GM12891 (cell line): Measurements from ENCODE around the gene FAM240A.

Experiments
- DNase-seq: peaks from one replicate; pipeline ENCODE4 v3.0.0; 2011; ENCODE audit warnings: low spot score; ENCODE audit not compliant: insufficient read length
- FAIRE-seq: peaks from 2 replicates; lab custom pipeline; 2011; peaks lifted over from hg19 to GRCh38; lab: Jason Lieb, UNC
- PAX5 ChIP-seq: IDR thresholded peaks from 2 replicates; pipeline ENCODE4 v1.6.1; 2011; ENCODE audit warnings: low read length, moderate library complexity, mild to moderate bottlenecking; ENCODE audit not compliant: insufficient read depth, severe bottlenecking
- POLR2A ChIP-seq: IDR thresholded peaks from 2 replicates; pipeline ENCODE4 v1.6.1; 2011; ENCODE audit warnings: low read depth, low read length, control low read depth
- POLR2AphosphoS5 ChIP-seq: IDR thresholded peaks from 2 replicates; pipeline ENCODE4 v1.6.1; 2011; ENCODE audit warnings: low read depth, low read length, control low read depth
- POU2F2 ChIP-seq: IDR thresholded peaks from 2 replicates; pipeline ENCODE4 v1.6.1; 2011; ENCODE audit warnings: low read depth, mild to moderate bottlenecking, control low read depth, low read length, moderate library complexity
- SPI1 ChIP-seq: IDR thresholded peaks from 2 replicates; pipeline ENCODE4 v1.6.1; 2011; ENCODE audit warnings: low read depth, low read length, control low read depth
- TAF1 ChIP-seq: IDR thresholded peaks from 2 replicates; pipeline ENCODE4 v1.6.1; 2011; ENCODE audit warnings: low read depth, low read length, control low read depth

The FAM240A gene

DNA sequence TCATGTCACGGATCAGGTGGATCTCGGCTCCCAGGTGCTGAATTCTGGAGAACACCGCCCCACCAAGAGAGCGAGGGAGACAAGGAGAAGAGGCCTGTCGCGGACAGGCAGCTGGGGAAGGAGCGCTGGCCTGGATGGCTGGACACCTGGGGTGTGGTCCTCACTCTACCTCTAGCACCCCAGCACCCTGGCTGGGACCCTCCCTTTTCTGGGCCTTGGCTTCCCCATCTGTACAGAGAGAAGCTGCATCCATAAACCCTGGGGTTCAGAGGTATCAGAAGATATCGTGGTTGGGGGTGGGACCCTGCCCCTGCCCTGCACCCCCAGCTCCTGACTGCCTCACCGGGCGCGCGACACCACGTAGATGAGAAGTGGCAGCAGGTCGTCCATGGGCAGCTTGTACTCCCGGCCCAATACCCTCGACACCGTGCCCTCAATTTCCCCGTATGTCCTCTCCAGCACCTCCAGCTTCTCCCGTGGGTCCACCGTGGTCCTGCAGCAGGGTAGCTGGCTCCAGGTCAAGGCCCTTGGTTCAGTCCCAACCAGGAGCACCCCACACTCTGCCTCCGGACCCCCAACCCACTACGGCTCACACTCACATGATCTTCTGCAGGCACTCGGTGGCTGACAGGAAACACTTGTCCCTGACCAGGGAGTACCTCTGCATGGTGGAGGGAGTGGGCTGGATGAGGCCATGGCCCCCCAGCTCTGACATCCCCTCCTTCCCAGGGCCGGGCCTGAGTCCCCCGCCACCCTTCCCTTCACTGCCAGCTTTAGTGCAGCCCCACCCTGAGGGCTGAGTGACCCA, 59.4 kb downstream of the FAM240A start:
- FAIRE-seq (no peak), DNase-seq (no peak)
- TF ChIP-seq POU2F2, result no peak
- TF ChIP-seq TAF1, result no peak
- no peak for TF ChIP-seq POLR2A
- TF ChIP-seq PAX5, result no peak
- no peak for TF ChIP-seq POLR2AphosphoS5
- no peak for TF ChIP-seq SPI1

DNA sequence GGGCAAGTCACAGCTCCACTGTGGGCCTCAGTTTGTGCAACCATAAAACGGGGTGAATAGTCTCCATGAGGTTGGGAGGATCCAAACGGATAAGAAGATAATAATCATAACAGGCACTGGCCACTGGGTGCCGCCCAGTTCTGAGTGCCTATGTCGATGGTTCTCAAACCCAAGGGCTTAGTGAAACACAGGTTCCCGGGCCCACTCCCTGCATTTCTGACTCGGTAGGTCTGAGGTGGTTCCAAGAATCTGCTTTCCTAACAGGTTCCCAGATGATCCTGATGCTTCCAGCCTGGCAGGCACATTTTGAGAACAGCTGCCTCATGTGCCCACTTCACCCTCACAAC, 60.0 kb downstream of the FAM240A start:
- FAIRE-seq (no peak), DNase-seq (no peak)
- TF ChIP-seq TAF1 (no peak), POLR2AphosphoS5 (no peak), PAX5 (no peak), POU2F2 (no peak), POLR2A (no peak), SPI1 (no peak)

DNA sequence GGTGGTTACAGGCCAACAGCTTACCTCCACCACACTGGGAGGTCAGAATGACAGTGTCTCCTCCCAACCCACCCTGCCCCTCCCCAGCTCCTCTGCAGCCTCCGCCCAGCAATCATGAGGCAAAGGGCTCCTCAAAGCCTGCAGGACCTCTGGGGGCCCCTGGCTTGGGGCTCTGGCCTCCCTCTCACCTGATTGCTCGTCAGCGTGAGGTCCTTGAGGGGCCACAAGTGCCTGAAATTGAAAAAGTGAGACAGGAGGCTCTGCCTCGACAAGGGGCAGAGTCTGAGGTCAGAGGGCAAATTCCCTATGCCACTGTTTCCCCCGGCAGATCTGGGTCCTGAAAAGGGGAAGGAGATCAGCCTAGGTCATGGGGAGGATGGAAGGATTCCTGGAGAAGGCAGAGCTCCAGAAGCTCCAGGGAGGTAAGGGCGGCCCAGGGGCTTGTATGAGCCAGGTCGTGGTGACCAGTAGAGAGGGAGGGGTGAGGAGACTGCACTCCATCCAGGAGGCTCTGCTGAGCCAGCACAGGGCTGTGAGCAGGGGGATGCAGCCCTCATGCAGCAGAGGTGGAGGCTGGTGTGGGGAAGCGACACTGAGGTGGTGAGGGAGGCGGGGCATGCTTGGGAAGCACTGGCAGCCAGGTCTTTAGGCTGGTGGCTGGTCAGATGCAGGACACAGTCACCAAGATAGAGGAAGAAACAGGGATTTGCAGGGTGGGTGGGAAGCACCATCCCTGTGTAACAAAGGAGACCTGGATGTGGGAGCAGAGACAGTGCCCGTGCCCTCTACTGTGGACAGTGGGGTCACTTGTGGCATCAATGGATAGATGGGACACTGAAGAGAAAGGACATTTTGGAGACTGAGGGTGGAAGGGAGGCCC, 61.1 kb downstream of the FAM240A start:
- DNase-seq, result no peak
- no peak for FAIRE-seq
- TF ChIP-seq POLR2AphosphoS5 (no peak), POU2F2 (no peak), SPI1 (no peak), TAF1 (no peak), POLR2A (no peak), PAX5 (no peak)

DNA sequence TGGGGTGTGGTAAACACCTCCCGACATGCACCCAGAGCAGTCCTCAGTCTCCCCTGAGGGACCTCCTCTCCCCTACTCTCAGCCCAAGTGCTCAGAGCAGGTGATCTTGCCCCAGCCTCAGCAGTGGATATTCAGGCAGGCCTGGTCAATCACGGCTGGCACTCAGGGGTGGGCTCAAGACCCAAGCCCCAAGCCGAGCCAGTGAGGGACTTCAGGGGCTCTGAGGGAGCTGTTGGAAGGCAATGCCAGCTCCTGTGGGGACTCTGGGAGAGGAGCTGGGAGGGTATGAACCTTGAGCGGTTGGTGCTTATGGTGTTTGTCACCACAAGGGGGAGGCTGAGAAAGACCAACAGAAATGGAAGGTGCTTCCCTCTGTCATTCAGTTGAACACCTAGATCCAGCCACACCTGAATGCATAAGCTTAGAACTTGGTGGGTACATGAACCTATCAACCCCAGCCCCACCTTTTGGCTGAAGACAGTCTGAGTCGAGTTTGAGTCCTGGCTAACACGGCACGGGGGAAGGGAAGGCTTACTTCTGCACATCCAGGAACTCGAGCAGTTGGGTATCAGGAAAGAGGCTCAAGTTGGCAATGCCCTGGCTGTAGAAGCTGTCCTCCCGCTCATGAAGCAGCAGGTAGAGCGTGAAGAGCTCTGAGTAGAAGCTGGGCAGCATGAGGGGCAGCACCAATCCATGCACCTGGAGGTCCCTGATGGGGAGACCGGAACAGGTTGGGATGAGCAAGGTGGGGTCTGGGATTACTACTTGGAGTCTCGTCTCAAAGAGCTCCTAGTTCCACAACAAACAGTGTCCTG, 61.9 kb downstream of the FAM240A start:
- DNase-seq, result no peak
- FAIRE-seq, result no peak
- TF ChIP-seq POU2F2 (no peak), TAF1 (no peak), POLR2AphosphoS5 (no peak), PAX5 (no peak), POLR2A (no peak), SPI1 (no peak)

DNA sequence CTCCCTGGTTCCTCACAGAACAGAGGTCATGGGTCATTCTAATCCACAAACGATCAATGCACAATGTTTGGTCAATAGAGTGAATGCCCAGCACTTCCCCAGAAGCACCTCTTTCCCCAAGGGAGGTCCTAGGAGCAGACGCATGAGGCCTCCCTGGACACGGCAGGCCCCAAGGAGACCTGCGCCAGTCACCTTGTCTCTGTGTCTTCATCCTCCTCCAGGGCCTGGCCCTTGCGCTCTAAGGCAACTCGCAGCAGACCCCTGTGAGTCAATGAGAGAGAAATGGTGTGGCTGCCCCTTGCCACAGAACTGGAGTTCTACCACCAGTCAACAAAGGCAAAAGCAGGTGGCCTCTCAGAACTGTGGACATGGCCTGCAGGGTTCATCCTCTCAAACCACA, 63.1 kb downstream of the FAM240A start:
- DNase-seq (no peak), FAIRE-seq (no peak)

More for the DNA sequence above, 63.1 kb downstream of the FAM240A start:
- TF ChIP-seq POLR2AphosphoS5 (no peak), POLR2A (no peak), POU2F2 (no peak), TAF1 (no peak), PAX5 (no peak), SPI1 (no peak)
